ENCODE data around the gene GCFC2. TPM values are rescaled to one million over a fixed set of nuclear protein-coding genes. Genes with fewer than 3 reads are reported as not detected.

The GCFC2 gene
- 10 to 100 TPM; 25.1 to 52.1 (median 43.0) TPM for total RNA-seq

DNA sequence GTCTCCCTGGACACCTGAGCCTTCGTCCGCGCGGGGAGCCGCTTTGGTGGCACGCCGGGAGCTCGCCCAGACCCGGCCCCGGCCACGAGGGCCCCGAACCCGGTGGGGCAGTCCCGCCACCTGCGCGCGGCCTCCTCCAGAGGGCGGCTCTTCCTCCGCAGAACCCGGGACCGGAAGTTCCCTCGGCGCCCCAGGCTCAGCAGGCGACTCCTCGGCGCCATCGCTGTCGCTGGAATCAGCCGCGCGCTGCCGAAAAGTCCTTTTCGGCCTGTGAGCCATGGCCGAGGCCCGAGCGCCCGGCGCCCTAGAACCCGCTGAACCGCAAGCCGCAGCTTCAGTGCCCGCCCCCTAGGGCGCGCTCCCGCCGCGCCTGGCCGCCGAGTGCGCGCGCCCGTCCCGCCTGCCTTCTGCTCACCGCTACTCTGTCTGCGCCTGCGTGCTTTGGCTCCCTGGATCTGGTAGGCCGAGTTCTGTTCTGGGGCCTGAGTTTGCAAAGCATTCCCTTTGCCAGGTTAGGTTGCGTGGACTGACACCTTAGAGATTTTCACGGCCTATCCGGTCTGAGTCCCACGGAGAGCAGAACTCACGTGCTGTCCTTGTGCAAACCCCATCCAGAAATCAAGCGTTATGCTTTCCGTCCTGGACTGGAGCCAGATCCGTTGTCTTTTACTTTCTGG lies at the start of gene GCFC2:
Gene GCFC2 (minus strand): TSS at position 339 of the 677 bp plus-strand sequence. CDS start 60 bp downstream, at position 279.
- peak; percentile 88 to 89 for DNase-seq
- intact Hi-C loops (cut with DNase I; ENCODE audit: low total_unique reads) = no loop called here
- Histone ChIP-seq H3K9me3 (no peaks in the 10 kb centered on the region), H3K4me1 (no peaks in the 10 kb centered on the region), H3K27ac (peak within 1 kb of the TSS; percentile 86 to 91), H3K36me3 (no peaks in the 10 kb centered on the region), H3K27me3 (no peaks in the 10 kb centered on the region), H3K4me3 (peak within 1 kb of the TSS; percentile 66 to 82)
- TF ChIP-seq, protein P1, sequence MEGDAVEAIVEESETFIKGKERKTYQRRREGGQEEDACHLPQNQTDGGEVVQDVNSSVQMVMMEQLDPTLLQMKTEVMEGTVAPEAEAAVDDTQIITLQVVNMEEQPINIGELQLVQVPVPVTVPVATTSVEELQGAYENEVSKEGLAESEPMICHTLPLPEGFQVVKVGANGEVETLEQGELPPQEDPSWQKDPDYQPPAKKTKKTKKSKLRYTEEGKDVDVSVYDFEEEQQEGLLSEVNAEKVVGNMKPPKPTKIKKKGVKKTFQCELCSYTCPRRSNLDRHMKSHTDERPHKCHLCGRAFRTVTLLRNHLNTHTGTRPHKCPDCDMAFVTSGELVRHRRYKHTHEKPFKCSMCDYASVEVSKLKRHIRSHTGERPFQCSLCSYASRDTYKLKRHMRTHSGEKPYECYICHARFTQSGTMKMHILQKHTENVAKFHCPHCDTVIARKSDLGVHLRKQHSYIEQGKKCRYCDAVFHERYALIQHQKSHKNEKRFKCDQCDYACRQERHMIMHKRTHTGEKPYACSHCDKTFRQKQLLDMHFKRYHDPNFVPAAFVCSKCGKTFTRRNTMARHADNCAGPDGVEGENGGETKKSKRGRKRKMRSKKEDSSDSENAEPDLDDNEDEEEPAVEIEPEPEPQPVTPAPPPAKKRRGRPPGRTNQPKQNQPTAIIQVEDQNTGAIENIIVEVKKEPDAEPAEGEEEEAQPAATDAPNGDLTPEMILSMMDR (IDR thresholded peaks at IDR 0.05) = peak in 3 of 4 experiments; percentile 28 to 45 (median 36)
- peak; percentile 27 to 70 for TF ChIP-seq POLR2A (IDR thresholded peaks at IDR 0.05)

DNA sequence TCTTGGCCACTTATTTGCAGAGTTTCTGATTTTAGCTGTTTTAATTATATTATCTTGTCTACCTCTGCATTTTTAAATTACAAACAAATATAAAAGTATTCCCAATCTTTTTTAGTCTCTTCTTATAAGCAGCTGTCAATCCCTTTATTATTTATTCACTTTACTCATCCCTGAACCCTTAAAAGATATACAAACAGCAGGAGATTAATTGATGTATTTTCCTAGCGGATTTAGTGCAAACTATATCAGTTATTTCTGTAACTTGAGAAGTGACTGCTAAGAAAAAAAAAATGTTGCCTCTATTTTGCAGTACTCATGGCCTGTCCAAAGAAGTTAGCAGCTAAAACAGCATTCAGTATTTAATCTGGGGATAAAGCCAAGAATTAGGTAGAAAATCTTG lies 42.1 kb upstream of the GCFC2 start:
- no peaks in the 10 kb centered on the region for H3K4me1 ChIP-seq
- no peak for DNase-seq
- no peaks in the 10 kb centered on the region for H3K36me3 ChIP-seq
- no peaks in the 10 kb centered on the region for H3K9me3 ChIP-seq
- no peaks in the 10 kb centered on the region for H3K27me3 ChIP-seq
- intact Hi-C loops (cut with DNase I; ENCODE audit: low total_unique reads) = no loop called here
- H3K4me3 ChIP-seq = no peak overlapping the region
- TF ChIP-seq POLR2A (IDR thresholded peaks at IDR 0.05) = no peak
- TF ChIP-seq, protein P1 (IDR thresholded peaks at IDR 0.05) = no peak
- no peak overlapping the region for H3K27ac ChIP-seq

DNA sequence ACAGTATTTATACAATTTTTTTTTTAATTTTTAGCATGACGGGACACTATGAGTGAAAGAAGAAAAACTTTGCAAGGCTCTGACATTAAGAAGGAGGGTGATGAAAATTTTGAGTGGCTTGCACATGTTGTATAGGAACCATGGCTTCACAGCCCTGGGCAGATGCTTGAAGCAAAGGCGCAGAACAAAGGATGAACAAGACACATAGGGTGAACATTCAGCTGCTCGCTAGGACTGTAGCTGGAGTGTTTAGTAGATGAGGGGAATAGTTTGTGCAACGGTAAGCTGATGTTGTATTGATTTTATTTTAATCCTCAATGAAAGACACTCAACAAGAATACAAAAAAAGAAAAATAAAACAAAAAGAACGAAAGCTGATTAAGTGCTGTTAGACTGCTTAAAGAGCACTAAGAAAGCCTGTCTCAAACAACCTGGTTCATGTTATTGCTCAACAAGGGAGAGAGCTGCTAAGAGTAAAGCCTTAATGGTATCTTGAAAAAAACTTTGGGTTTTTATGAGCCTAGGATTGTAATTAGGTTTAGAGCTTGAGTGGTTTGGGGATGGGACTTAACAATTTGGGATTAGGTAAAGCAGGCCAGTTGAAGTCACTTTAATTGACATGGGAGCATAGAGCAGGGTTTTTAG lies 41.2 kb upstream of the GCFC2 start:
- H3K27ac ChIP-seq = no peak overlapping the region
- no peak for DNase-seq
- TF ChIP-seq POLR2A (IDR thresholded peaks at IDR 0.05) = no peak
- TF ChIP-seq, protein P1 (IDR thresholded peaks at IDR 0.05) = no peak
- H3K36me3 ChIP-seq = no peaks in the 10 kb centered on the region
- no peaks in the 10 kb centered on the region for H3K4me1 ChIP-seq
- intact Hi-C loops (cut with DNase I; ENCODE audit: low total_unique reads) = no loop called here
- H3K4me3 ChIP-seq = no peak overlapping the region
- no peaks in the 10 kb centered on the region for H3K27me3 ChIP-seq
- H3K9me3 ChIP-seq = no peaks in the 10 kb centered on the region

DNA sequence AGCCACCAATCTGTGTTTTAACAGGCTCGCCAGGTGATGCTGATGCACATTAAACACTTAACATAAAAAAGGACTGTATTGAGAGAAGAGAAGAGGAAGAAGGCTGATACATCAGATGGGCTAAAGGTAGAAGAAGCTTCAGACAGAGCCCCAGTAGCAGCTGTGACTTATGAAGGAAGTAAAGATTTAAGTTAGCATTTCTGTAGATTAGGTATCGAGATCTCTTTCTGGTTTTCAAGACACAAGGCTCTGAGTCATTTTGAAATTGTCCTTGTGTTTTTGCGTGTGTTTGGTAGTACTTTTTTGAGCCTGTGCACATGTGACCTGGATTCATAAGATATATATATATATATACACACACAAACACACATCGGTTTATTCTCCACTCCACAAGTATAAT lies 40.6 kb upstream of the GCFC2 start:
- TF ChIP-seq, protein P1 (IDR thresholded peaks at IDR 0.05) = no peak
- TF ChIP-seq POLR2A (IDR thresholded peaks at IDR 0.05) = no peak
- H3K27me3 ChIP-seq = no peaks in the 10 kb centered on the region
- no peaks in the 10 kb centered on the region for H3K4me1 ChIP-seq
- no peaks in the 10 kb centered on the region for H3K36me3 ChIP-seq
- intact Hi-C loops (cut with DNase I; ENCODE audit: low total_unique reads) = no loop called here
- H3K4me3 ChIP-seq = no peak overlapping the region
- no peak overlapping the region for H3K27ac ChIP-seq
- no peak for DNase-seq
- no peaks in the 10 kb centered on the region for H3K9me3 ChIP-seq

DNA sequence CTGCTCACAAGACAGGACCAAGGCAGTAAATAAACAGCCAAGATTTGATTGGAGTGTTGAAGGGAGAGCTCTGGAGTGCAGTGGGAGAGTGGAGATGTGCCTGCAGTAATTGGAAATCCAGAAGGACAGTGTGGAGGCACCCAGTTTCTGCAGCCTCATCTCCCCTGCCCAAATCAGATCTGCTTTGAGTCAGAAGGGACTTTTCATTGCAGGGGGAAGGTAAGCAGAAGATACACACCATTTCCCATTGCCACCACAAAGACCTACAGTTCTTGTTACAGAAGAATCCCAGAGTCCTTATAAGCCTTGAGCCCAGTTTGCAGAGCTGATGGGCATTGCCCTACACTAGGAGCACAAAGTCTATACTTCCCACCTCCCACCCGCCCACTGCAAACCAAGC lies 27.2 kb upstream of the GCFC2 start:
- DNase-seq = no peak
- Histone ChIP-seq H3K4me3 (no peak overlapping the region), H3K36me3 (no peaks in the 10 kb centered on the region), H3K9me3 (no peaks in the 10 kb centered on the region), H3K4me1 (no peaks in the 10 kb centered on the region), H3K27ac (no peak overlapping the region), H3K27me3 (no peaks in the 10 kb centered on the region)
- intact Hi-C loops (cut with DNase I; ENCODE audit: low total_unique reads) = loop anchor here (5.0 kb wide), 1 partner anchor 51 kb away; no protein-coding TSS in a partner anchor
- no peak for TF ChIP-seq POLR2A (IDR thresholded peaks at IDR 0.05)

All from uterus (tissue), 4 donors.